GM21723 (cell line): Measurements from ENCODE around the gene DPP4.

Experiments
- ATAC-seq: cut with Tn5 transposase; IDR thresholded peaks from one replicate; pipeline ENCODE4 v1.9.1; 2021; ENCODE audit warnings: mild to moderate bottlenecking, moderate library complexity; ENCODE audit not compliant: unreplicated experiment

Gene DPP4

GRCh38 chr2:162085090-162085891 lies 11.3 kb upstream of the DPP4 start:
- no peak for ATAC-seq

GRCh38 chr2:162084536-162084935 lies 10.5 kb upstream of the DPP4 start:
- no peak for ATAC-seq

GRCh38 chr2:162082681-162083080 lies 8.7 kb upstream of the DPP4 start:
- ATAC-seq = no peak

GRCh38 chr2:162082036-162082435 lies 8.0 kb upstream of the DPP4 start:
- no peak for ATAC-seq

GRCh38 chr2:162079514-162079913 lies 5.5 kb upstream of the DPP4 start:
- ATAC-seq = no peak

GRCh38 chr2:162075689-162076132 lies 1.7 kb upstream of the DPP4 start:
- ATAC-seq = no peak

- no peak for ATAC-seq
Observed at GRCh38 chr2:162074928-162075688, 1.1 kb upstream of the DPP4 start.

- ATAC-seq = no peak
Observed at GRCh38 chr2:162074632-162074895, 549 bp upstream of the DPP4 start.

- no peak for ATAC-seq
Observed at GRCh38 chr2:162072976-162073887, 783 bp downstream of the DPP4 start.

- ATAC-seq = peak; percentile 55
Observed at GRCh38 chr2:162072181-162072702, 1.8 kb downstream of the DPP4 start.

- no peak for ATAC-seq
Observed at GRCh38 chr2:162071001-162071400, 3.0 kb downstream of the DPP4 start.

GRCh38 chr2:162070228-162070936 lies 3.6 kb downstream of the DPP4 start:
- no peak for ATAC-seq

GRCh38 chr2:162069267-162069903 lies 4.6 kb downstream of the DPP4 start:
- no peak for ATAC-seq

GRCh38 chr2:162067596-162067995 lies 6.4 kb downstream of the DPP4 start:
- no peak for ATAC-seq

GRCh38 chr2:162065767-162066166 lies 8.2 kb downstream of the DPP4 start:
- ATAC-seq = no peak

- peak; percentile 61 for ATAC-seq
Observed at GRCh38 chr2:162063899-162064298, 10.1 kb downstream of the DPP4 start.

- no peak for ATAC-seq
Observed at GRCh38 chr2:162063281-162063680, 10.7 kb downstream of the DPP4 start.

GRCh38 chr2:162062559-162062958 lies 11.5 kb downstream of the DPP4 start:
- ATAC-seq = peak; percentile 23

GRCh38 chr2:162061021-162061420 lies 13.0 kb downstream of the DPP4 start:
- ATAC-seq = no peak

GRCh38 chr2:162060532-162060931 lies 13.5 kb downstream of the DPP4 start:
- ATAC-seq = no peak
